ENCODE results near the gene BTD. TPM values are rescaled to one million over a fixed set of nuclear protein-coding genes. Genes with fewer than 3 reads are reported as not detected.
A peak's percentile ranks its signal among the peaks of the same experiment; 100 is the strongest.

The BTD gene
- polyA plus RNA-seq, 12 donors: 8.9 to 26.7 (median 13.5) TPM; not detected in 1

DNA sequence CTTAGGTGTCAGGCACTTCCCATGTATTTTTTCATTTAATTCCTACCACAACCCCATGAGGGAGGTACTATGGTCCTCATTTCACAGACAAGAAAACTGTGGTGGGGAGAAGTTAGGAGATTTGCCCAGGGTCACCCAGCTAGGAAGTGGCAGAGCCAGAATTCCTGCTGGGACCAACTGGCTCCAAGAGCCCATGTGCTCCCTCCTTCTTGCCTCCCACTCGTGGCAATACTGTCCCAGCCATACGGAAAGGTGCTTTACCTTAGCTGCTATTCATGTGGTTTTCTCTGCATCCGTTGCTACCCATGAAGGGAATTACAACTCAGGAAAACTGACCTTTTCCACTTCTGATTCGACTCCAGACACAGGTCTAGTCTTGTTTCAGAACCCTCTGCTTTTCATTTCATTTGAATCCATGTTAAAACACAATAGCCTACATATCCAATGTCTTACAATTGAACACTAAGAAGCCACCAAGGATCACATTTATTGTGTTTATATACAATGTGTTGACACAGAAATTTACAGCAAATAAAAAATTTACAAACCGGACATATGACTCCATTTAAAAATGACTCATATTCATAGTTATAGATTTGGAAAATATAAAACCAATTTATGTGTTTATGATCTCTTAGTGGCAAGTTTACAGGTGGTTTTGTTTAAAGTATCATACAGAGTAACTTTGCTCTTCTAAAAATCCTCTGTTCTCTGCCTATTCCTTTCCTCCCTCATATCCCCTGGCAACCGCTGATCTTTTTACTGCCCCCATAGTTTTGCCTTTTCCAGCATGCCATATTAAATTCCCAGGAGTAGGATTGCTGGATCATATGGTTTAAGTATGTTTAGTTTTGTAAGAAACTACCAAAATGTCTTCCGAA lies 58.8 kb downstream of the BTD start:
- no peak for DNase-seq

DNA sequence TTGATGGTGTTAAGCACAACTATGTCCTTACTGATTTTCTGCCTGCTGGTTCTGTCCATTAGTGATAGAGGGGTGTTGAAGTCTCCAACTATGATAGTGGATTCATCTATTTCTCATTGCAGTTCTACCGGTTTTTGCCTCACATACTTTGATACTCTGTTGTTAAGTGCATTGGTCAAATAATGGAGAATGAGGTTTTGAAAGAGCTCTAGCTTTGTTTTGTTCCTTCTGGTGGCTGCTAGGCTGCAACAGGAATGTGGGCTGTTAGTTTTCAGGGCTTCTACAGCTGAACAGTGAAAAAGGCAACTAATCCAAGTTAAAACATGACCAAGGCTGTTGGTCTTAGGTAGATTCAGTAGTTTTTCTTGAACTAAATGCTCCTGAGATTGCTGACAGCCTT lies 62.6 kb downstream of the BTD start:
- no peak for DNase-seq

DNA sequence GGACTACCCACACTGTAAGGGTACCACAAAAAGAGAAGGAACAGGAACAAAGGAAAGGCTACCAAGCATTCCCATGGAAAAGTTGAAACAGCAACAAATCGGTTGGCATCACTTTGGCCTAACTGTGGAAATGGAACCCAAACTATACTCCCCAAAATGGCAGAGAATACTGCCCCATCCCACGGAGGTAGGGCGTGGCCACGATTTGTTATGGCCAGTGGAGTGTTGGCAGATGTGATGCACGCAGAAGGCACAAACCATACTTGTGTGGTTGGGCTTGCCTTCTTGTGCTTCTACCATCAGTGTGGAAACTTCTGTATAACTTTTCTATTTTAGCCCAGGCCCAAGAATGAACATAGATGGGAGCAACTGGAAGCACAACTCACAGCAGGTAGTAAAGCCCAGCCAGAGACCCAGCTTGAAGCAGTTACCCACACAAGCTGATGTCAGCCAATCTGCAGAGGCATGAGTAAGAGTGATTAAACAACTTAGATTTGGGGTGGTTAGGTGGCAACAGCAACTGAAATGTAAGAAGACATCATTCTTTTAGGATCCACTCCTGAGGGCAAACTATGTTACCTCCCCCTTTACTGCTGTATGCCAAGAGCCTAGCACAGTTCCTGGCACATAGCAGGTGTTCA lies 64.1 kb downstream of the BTD start:
- DNase-seq: no peak

DNA sequence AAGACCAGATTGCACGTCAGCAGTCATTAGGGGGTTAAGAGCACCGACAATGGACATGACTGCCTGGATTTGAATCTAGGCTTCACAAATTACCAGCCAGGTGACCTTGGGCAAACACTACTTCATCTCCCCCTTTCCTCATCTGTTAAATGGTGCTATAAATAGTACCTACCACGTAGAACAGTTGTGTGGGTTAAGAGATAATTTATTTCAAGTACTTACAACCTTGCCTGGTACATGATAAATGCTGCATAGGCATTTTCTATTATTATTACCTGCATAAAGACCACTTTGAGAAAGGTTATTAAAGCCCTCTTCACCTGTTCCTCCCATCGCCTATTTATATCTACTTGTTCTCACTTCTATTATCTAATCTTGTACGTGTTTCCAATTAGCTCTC lies 64.7 kb downstream of the BTD start:
- DNase-seq: no peak

DNA sequence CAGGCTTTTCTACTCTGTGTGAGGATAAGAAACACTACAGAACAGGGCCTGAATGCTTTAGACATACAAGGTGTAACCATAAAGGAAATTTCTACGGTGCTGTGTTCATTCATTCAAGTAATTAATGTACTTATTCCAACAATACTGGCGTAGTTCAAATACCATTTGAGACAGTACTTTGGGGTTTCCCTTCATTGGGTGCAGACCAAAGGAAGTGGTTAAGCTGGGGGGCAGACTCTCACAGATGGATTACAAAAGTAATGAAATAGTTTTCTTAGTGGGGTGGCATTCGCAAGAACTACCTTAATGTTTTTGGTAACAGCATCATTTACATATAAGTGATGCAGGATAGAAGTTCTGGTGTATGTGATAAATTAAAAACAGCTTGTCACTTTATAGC lies 65.9 kb downstream of the BTD start:
- no peak for DNase-seq

DNA sequence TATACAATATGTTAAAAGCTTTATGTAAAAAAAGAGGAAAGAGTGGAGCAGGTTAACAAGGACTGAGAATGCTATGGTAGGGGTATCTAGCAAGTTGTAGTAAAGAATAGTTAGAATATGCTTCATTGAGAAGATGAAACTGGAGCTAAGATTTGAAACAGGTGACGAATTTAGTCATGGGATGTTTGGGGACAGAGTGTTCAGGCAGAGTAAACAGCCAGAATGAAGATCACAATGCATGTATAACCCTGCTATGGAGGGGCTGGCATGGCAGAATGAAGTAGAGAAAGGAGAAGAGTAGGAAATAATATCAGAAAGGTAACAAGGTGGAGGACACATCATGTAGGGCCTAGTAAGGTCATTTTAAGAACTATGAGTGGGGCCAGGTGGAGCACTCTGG lies 72.0 kb downstream of the BTD start:
- DNase-seq: no peak

DNA sequence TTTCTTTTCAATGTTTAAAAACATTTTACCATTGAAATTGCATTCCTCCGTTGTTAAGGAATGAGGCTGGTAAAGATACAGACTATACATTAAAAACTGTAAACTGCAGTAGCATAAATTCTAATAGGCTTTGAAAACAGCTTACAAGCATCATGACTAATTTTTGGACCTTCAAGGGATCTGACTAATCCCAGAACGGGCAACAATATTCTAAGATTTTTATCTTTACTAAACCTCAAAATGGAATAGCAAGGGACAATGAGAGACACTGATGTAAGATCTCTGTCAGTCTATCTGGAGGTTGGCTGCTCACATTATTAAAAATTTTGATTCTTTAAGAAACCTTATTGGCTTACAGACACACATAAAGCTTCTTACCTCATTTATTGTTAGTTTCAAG lies 74.7 kb downstream of the BTD start:
- no peak for DNase-seq

DNA sequence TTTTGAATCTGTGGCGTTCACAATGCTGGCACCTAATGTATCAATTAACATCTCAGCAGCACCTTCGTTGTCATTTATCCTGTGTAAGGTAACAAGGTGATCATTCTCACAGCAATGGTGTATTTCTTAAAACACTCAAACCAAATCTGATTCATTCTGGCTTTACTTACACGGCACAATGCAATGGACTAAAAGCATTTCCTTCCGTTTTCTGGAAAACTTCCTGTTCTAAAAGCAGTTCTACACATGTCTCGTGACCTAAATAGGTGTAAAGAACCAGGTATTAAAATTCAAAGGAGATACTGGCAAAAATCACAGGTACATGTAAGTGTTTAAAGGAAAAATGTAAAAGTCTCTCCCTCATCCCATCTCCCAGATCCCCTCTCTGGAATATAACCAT lies 77.8 kb downstream of the BTD start:
- DNase-seq: no peak

DNA sequence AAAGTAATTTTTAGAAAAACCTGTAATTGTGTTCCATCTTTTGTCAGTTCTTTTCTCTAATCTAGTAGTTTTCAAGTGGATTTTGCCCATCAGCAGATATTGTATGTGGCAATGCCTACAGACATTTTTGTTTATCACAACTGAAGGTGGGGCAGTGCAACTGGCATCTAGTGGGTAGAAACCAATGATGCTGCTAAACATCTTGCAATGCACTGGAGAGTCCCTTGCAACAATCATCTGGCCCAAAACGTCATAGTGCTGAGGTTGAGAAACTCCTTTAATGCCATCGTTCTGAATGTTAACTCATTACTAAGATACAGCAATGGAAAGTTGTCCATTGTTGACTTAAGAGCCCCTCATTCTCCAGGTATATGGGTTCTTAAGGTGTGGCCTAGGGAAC lies 80.1 kb downstream of the BTD start:
- DNase-seq: no peak

DNA sequence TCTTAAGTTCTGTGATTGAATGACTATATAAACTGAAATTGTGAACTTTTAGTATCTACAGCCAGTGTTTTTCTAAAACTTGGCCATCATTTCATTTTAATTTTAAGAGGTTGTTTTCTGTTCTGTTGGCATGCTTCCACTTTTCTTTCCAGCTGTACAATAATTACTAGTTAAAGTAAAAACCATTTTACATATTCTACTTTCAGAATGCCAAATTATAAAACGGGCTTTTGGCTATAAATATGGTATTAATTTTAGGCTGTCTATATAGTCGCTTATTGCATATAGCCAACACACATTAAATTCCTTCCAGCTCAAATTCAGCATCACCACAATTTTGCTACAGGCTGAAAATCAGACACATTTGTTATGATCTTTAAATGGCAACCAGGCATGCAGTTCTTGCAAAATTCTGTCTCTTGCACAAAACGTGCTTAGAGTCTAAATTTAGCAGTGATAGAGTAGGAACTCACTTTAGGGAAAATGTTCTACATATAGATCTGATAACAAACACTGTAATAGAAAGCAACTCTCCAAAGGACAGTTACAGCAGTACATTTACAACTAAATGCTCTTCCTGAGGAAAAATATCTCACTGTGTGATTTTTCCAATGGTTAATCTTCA lies 81.1 kb downstream of the BTD start:
- DNase-seq: peak; percentile 38

DNA sequence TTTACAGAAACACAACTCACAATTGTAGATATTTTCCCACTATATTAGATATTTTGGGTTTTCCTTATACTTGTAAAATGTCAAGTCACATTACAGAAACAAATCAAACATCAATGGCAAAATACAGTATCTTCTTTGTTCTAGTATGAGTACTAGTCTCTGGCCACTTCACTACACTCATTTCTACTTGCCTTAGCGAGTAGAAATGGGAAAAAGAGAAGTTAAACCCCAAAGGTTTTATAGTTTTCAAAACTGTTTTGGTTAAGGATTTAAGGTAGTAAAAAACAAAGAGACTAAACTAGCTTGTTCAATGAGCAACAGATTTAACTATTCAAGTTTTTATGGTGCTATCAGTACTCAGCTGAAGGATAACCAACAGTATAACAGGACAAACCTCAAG lies 81.7 kb downstream of the BTD start:
- no peak for DNase-seq

DNA sequence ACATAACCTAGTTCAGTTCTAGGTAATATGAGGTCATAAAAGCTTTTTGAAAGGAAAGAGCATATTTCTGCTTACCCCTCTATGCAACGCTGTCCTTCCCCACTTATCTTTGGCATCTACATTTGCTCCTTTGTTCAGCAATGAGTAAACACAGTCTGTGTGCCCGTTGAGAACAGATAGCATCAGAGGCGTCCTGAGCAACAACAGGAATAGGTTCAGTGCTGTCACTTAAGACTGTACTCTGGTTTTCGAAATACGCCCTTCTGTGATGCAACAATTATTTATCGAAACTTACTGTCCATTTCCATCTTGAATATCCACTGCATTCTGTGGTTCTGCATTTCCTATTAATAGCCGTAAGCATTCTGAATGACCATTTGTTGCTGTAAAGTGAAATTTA lies 84.4 kb downstream of the BTD start:
- no peak for DNase-seq

DNA sequence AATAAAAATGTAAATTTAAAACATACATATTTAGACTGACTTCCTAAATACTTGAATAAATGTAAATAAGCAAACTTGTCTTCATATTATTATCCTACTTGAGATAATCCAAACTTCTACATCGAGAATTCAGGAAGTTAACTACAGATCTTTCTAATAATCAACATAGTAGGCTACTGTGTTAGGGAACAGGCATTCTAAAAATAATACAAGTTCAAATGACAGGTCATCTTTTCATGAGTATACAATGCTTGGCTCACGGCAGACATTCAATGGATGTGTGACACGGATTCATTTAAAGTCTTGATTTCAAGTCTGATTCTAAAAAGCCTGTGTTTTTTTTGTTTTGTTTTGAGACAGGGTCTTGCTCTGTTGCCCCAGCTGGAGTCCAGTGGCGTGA lies 88.7 kb downstream of the BTD start:
- no peak for DNase-seq

DNA sequence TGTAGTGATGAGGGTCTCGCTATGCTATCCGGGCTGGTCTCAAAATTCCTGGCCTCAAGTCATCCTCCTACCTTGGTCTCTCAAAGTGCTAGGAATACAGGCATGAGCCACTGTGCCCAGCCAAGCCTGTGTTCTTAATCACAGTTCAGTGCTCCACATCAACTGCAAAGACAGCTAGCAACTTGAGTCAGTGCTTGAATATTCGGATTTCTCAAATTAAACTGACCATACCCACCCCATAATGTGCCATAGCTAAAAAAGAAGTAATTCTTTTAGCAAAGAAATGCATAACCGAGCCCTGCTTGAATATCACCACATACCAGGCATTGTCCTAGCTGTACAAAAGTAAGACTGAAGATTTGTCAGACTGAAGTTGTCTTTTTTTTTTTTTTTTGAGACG lies 89.2 kb downstream of the BTD start:
- no peak for DNase-seq

DNA sequence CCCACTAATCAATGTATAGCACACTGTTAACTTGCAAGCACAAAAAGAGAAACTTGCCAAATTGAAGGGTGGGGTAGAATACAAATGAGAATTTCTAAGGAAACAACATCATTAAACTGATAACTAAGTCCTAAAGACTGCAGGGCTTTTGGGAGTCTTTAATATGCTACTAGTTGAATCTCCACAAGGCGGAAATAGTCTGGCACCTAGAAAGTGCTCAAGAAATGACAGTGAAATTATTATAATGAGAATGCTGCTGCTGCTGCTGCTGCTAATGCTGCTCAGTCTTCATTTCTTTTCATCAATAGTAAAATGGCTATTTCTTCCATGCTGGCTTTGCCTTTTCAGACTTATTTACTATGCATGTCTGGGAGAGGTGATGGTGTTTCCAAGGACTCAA lies 91.8 kb downstream of the BTD start:
- no peak for DNase-seq

DNA sequence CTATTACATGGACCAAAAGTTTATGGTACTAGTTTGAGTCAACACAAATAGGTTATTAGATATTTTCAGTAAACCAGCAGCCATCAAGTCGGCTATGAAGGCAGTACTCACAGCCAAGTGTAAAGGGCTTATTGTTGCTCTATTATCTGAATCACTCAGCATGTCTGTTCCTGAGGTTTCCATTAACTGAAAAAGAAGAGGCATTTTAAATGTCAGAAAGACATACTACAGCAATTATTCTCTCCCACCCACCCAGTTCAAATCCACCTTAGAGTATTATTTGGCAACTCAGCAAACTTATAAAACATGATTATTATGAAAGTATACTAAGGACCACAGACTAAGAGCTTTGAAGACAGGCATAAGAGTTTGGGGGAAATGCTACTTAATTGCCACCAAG lies 93.1 kb downstream of the BTD start:
- DNase-seq: no peak

Other genes starting within 250 kb of the BTD start
- 10 to 100 TPM in 10 of 12 donors, 1 to 10 TPM in 1, not detected in 1; 8.9 to 21.9 (median 16.5) TPM for gene METTL6, start 174.2 kb upstream of the BTD start, polyA plus RNA-seq (ENCODE audit: insufficient read length in 12 of 12)
- gene EAF1, start 174.1 kb upstream of the BTD start, polyA plus RNA-seq (ENCODE audit: insufficient read length in 12 of 12): 10 to 100 TPM in 10 of 12 donors, 1 to 10 TPM in 1, not detected in 1; 2.9 to 20.3 (median 13.4) TPM
- gene COLQ, start 80.0 kb upstream of the BTD start, polyA plus RNA-seq (ENCODE audit: insufficient read length in 12 of 12): 10 to 100 TPM in 11 of 12 donors, not detected in 1; 15.0 to 57.1 (median 29.3) TPM
- 10 to 100 TPM in 2 of 12 donors, 1 to 10 TPM in 8, not detected in 2; 6.6 to 13.7 (median 8.5) TPM for gene HACL1, start 176 bp upstream of the BTD start, polyA plus RNA-seq (ENCODE audit: insufficient read length in 12 of 12)
- 10 to 100 TPM in 11 of 12 donors, not detected in 1; 21.5 to 42.9 (median 30.1) TPM for gene ANKRD28, start 196.2 kb downstream of the BTD start, polyA plus RNA-seq (ENCODE audit: insufficient read length in 12 of 12)